ENCODE data around the gene FILIP1.

Gene FILIP1

DNA sequence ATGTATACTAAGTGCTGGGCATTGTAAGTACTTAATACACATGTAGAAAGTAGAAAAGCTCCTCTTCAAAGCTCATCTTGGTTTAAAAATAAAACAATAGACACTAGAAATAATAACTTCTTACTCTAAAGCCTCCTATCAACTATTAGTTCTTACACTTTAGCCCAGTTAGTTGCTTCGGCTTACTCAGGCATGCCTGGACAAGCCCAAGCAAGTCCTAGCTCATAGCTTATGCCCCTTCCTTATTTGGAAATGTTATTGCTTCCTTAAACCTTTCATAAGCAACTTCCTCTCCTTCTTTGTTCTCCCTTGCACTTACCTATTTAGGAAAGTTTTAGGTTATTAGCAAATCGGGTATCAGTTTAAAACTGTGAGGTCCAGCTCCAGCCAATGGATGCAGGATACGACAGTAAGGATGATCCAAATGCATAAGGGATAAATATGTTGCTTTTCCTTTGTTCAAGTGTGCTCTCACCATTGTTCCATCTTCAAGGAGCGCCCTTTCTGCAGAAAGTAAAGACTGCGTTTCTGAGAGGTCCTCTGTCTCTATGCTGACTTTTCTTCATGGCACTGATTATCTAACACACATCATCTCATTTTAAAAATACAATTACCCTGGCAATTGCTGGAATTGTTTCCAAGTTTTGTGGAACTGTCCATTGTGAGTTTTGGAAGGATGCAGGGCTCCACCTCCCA is 221.3 kb downstream of the FILIP1 start:
- no peak for DNase-seq (ENCODE audit: low read depth, low spot score)

GRCh38 chr6:75268988-75269354 is 224.6 kb downstream of the FILIP1 start:
- no peak for DNase-seq (ENCODE audit: low read depth, low spot score)

DNA sequence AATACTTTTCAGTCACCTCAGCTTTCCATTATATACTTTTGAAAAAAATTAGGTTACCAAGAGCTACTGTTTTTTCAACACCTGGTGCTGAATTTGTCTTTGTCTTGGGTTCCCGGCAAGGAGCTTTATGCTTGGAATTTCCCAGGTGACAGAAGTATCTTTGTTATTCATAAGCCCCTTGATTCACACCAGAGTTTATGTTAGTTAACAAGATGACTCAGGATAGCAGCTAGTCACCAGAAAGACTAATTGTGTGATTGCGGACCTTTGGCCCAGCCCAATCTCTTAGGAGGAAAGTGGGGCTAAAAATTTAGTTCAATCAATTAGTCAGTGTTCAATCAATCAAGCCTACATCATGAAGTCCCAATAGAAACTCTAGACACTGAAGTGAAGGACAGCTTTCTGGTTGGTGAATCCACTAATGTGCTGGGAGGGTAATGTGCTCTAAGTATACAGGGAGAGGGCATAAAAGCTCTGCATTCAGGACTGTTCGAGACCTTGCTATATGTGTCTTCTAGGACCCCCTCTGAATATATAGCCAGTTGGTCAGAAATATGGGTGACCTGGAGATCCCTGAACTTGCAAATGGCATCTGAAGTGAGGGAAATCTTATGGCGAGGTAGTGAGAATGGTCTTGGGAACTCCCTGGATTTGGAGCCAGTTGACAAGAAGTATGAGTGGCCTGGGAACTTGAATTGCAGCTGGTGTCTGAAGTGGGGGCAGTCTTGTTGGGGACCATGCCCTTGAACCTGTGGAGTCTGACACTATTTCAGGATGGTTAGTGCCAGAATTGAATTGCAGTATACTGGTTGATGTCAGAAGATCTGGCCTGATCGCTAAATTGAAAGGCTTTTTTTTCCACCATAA is 225.2 kb downstream of the FILIP1 start:
- peak; percentile 33 for DNase-seq (ENCODE audit: low read depth, low spot score)

DNA sequence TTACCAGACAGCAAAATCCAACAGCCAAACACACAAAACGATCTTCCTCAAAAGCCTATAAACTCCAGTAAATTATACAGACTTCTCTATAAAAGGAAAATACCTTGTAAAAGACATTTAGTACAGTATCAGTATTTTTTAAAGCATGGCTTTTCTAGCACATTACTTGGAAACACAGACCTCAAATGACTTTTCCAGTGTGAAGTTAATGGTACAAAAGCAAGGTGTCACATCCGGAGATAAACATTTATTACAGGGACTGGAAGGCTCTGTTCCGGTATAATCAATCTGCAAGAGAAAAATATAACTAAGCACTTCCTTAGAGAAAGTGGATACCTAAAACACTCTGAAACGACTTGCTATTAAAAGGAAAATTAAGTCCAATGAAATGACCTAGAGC is 226.1 kb downstream of the FILIP1 start:
- DNase-seq (ENCODE audit: low read depth, low spot score), result no peak

- DNase-seq (ENCODE audit: low read depth, low spot score), result peak; percentile 66
These were observed 226.8 kb downstream of the FILIP1 start for GRCh38 chr6:75266716-75267291.

GRCh38 chr6:75263401-75263750 is 230.2 kb downstream of the FILIP1 start:
- no peak for DNase-seq (ENCODE audit: low read depth, low spot score)

- DNase-seq (ENCODE audit: low read depth, low spot score), result no peak
These were observed 230.7 kb downstream of the FILIP1 start for GRCh38 chr6:75262716-75263400.

DNA sequence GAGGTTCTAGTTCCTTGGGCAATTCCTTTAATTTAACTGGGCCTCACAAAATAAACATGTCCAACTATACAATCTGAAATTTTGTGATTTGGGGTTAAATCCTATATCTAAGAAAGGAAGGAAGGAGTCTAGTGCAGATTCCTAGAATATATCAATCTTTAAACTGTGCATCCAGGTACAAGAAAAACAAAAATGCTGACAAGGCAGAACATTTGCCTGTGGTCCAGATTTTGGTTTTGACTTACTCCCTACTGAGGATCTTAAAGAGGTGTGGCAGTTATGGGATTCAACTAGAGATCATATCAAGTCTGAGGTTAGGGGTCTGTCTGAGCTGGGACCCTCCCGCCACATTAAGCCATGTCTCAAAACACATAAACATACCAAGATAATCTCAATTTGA is 232.3 kb downstream of the FILIP1 start:
- no peak for DNase-seq (ENCODE audit: low read depth, low spot score)

- no peak for DNase-seq (ENCODE audit: low read depth, low spot score)
These were observed 236.1 kb downstream of the FILIP1 start for GRCh38 chr6:75257343-75258087.

DNA sequence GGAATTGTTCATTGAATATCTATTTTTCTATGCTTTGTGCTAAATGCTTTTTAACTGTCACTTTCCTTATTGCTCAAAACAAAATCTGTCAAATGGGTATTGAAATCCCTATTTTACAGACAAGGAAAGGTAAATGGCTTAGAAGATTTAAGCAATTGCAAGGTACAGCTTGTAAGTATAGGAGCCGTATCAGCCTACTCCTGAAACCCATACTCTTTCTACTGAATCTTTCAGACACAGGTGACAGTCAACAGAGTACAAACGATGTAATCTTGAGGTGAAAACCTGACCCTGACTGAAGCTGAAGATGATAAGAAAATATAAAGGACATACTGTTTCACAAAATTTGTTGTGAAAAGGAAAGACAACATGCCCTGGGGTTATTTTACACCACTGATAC is 243.0 kb downstream of the FILIP1 start:
- no peak for DNase-seq (ENCODE audit: low read depth, low spot score)

DNA sequence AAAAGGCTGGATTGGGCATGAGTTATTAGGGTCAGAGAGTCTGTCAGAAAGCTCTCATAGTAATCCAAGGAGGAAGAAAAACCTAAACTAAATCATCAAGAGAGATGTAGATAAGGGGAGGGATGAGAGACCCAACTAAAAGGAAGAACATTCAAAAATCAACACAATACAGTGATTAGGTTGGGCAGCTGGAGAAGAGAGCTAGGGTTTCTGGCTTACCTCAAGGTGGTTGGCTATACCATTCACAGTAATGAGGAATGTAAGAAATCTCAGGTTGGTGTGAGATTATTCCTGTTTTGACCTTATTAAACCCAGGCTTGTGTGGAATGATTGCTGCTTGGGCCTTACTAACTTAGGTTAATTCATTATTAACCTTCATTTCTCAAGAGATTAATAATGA is 243.8 kb downstream of the FILIP1 start:
- DNase-seq (ENCODE audit: low read depth, low spot score), result no peak

DNA sequence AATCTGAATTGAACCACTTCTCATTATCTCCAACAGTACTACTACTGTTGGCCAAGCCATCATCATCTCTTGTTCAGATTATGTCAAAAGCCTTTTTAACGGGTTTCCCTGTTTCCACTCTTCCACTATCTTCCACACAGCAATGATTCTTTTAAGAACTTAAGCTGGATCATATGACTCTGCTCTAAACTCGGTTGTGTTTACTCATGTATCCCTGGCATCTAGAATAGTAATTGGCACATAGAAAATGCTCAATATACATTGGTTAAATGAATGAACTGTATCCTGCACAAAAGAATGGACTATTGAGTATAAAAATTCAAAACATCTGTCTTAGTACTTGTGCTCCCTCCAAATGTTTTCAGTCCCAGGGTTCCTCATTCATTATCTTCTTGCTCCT is 247.2 kb downstream of the FILIP1 start:
- DNase-seq (ENCODE audit: low read depth, low spot score), result no peak

- DNase-seq (ENCODE audit: low read depth, low spot score), result no peak
These were observed 249.5 kb downstream of the FILIP1 start for GRCh38 chr6:75244063-75244584.

GRCh38 chr6:75243333-75244062 is 250.1 kb downstream of the FILIP1 start, which contains the start of gene COX7A2:
Gene COX7A2, minus strand, starts transcription at chr6:75243801. Its CDS starts 67 bp downstream, at chr6:75243734.
- peak; percentile 98 for DNase-seq (ENCODE audit: low read depth, low spot score)
